BE2C (cell line): ENCODE data around the gene RC3H1. TPM values are rescaled to one million over a fixed set of nuclear protein-coding genes. Genes with fewer than 3 reads are reported as not detected.
"Not testable (repeated sequence)": the region's sequence is repeated elsewhere in the genome, so short reads cannot be mapped to it uniquely, and the experiment has no call there.

Experiments used
- DNase-seq: peaks from one replicate; pipeline ENCODE4 v3.0.0-alpha.2; 2020
- H3K27me3 ChIP-seq: fragments of 250-450 bp; sonication (Bioruptor Pico); 2 replicates; pipeline ENCODE4 v1.5.1; 2020; ENCODE audit warnings: mild to moderate bottlenecking
- H3K36me3 ChIP-seq: fragments of 250-450 bp; sonication (Bioruptor Pico); 2 replicates; pipeline ENCODE4 v1.5.1; 2020; ENCODE audit warnings: mild to moderate bottlenecking
- H3K4me1 ChIP-seq: fragments of 250-450 bp; sonication (Bioruptor Pico); 2 replicates; pipeline ENCODE4 v1.5.1; 2020
- H3K4me3 ChIP-seq: 2 replicates; pipeline ENCODE4 v1.5.1; 2011; ENCODE audit warnings: low read depth, low read length
- H3K9me3 ChIP-seq: fragments of 250-450 bp; sonication (Bioruptor Pico); 2 replicates; pipeline ENCODE4 v1.5.1; 2020
- CTCF ChIP-seq: IDR thresholded peaks from 2 replicates; pipeline ENCODE4 v1.5.1; 2012; ENCODE audit warnings: mild to moderate bottlenecking, low read depth, low read length
- polyA plus RNA-seq: library from polyadenylated mRNA; unstranded; fragments of >200 nt; gene quantifications from one replicate; pipeline ENCODE4 v1.2.1, GENCODE V29; 2012; ENCODE audit warnings: low read depth, missing spikeins; ENCODE audit not compliant: insufficient read length, insufficient read depth

RC3H1 gene
- polyA plus RNA-seq = 1.9 TPM

DNA sequence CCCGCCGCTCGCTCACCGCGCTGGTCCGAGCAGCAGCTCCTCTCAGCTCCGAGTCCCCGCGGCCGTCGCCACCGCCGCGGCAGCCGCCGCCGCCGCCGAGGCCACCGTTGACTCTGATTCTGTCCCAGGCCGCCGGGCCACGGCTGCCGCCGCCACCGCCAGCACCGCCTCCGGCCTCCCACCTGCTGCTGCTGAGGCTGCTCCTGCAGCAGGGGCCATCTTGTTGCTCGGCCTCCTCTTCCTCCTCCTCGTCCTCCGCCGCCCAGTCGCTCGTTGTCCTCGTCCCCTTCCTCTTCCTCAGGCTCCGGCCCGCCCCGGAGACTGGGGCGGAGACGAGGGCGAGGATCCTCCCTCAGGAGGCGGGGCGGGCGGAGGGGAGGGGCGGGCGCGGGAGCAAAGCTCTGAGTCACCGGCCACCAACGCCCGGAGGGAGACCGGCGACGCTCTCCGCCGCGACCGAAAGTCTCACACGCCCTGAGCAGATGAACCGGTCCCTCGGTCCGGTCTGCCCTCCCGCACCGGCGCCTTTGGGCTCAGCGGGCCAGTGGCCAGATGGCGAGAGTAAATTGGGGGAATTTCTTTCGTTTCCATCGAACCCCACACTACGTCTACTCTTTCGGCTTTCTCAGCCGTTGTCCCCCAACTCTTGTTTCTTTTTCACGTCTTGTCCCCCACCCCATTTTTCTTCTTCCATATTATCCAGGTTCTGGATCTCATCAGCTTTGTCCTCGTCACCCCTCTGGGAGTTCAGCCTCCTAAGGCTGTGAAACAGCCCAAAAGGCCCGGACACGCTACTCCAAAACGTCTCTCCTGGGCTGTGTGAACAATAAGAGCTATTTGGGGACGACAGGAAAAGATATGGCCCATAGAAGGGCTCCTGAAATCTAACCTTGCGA, at the start of gene RC3H1:
Gene RC3H1 (minus strand): TSS at position 278 of the 896 bp plus-strand sequence. CDS start 29,372 bp downstream, outside the sequence.
- Histone ChIP-seq H3K9me3 (no peaks in the 10 kb centered on the region), H3K4me3 (peak within 1 kb of the TSS; percentile 90), H3K36me3 (peaks cover 8% of the 10 kb centered on the region; the same call in 1 of the 2 replicates), H3K27me3 (no peaks in the 10 kb centered on the region), H3K4me1 (peaks cover 8% of the 10 kb centered on the region; the same call in 1 of the 2 replicates)
- peak; percentile 94 for DNase-seq
- TF ChIP-seq CTCF = no peak

GRCh38 chr1:174070614-174071013, 48.5 kb upstream of the RC3H1 start:
- Histone ChIP-seq H3K4me3 (no peak overlapping the region), H3K27me3 (no peaks in the 10 kb centered on the region; the same call in 1 of the 2 replicates), H3K36me3 (no peaks in the 10 kb centered on the region), H3K9me3 (no peaks in the 10 kb centered on the region), H3K4me1 (no peaks in the 10 kb centered on the region)
- no peak for DNase-seq
- no peak for TF ChIP-seq CTCF

DNA sequence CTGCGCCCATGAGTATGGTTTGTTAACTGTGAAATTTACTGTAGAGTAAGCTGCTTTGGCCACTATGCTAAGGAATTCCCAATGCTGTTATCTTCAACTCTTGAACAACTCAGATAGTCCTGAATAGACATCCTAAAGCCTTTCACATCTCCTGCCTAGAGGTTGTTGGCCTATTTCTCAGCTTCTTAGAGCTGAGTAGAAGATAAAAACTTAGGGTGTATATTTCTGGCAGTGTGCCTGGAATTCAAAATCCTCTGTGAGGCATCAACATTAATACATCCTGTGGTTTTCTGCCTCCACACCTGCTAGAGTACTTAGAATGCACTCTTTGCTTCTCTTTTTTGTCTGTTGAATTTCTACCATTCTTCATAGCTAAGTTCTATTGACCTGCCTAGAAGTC, 45.8 kb upstream of the RC3H1 start:
- no peak for DNase-seq

GRCh38 chr1:174060090-174060489, 37.9 kb upstream of the RC3H1 start:
- Histone ChIP-seq H3K36me3 (no peaks in the 10 kb centered on the region), H3K4me1 (no peaks in the 10 kb centered on the region), H3K4me3 (no peak overlapping the region), H3K27me3 (no peaks in the 10 kb centered on the region), H3K9me3 (no peaks in the 10 kb centered on the region)
- no peak for DNase-seq
- TF ChIP-seq CTCF = no peak

More for the DNA sequence above, 45.8 kb upstream of the RC3H1 start:
- Histone ChIP-seq H3K9me3 (no peaks in the 10 kb centered on the region), H3K36me3 (no peaks in the 10 kb centered on the region), H3K4me3 (no peak overlapping the region), H3K27me3 (no peaks in the 10 kb centered on the region; the same call in 1 of the 2 replicates), H3K4me1 (no peaks in the 10 kb centered on the region)
- TF ChIP-seq CTCF = no peak

GRCh38 chr1:174058624-174059023, 36.5 kb upstream of the RC3H1 start:
- no peaks in the 10 kb centered on the region for H3K36me3 ChIP-seq
- DNase-seq = no peak

GRCh38 chr1:174056609-174057008, 34.5 kb upstream of the RC3H1 start:
- H3K4me1 ChIP-seq, H3K36me3 ChIP-seq, DNase-seq, H3K4me3 ChIP-seq, H3K9me3 ChIP-seq, H3K27me3 ChIP-seq: not testable (repeated sequence)

More at GRCh38 chr1:174058624-174059023, 36.5 kb upstream of the RC3H1 start:
- no peak for TF ChIP-seq CTCF
- no peak overlapping the region for H3K4me3 ChIP-seq
- no peaks in the 10 kb centered on the region for H3K9me3 ChIP-seq
- no peaks in the 10 kb centered on the region for H3K4me1 ChIP-seq
- no peaks in the 10 kb centered on the region for H3K27me3 ChIP-seq

DNA sequence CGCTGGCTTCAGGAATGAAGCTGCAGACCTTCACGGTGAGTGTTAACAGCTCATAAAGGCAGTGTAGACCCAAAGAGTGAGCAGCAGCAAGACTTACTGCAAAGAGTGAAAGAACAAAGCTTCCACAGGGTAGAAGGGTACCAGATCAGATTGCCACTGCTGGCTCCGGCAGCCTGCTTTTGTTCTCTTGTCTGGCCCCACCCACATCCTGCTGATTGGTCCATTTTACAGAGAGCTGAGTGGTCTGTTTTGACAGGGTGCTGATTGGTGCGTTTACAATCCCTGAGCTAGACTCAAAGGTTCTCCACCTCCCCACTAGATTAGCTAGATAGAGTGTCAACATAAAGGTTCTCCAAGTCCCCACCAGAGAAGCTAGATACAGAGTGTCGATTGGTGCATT, 33.6 kb upstream of the RC3H1 start:
- H3K4me1 ChIP-seq, H3K27me3 ChIP-seq, DNase-seq, H3K9me3 ChIP-seq, H3K36me3 ChIP-seq, H3K4me3 ChIP-seq: not testable (repeated sequence)
